ENCODE measurements around the gene LCP1.

GRCh38 chr13:46121033-46121432 is 60.9 kb downstream of the LCP1 start:
- no peak for TF ChIP-seq EZH2 (IDR thresholded peaks at IDR 0.05)
- no peak for TF ChIP-seq POLR2AphosphoS5 (IDR thresholded peaks at IDR 0.05; ENCODE audit: borderline replicate concordance, low read depth, low read length)
- no peak for TF ChIP-seq FOXP2 (optimal IDR thresholded peaks at IDR 0.05; ENCODE audit: control extremely low read depth, extremely low read length, insufficient read depth)
